BLaER1 treated with 17β-estradiol and CSF1 and Interleukin-3, amounts not matched to agents 10 nM and 100 nM (cell line): Measurements from ENCODE around the gene ANO2.
A peak's percentile ranks its signal among the peaks of the same experiment; 100 is the strongest.

ENCODE experiments used
- H3K27ac ChIP-seq, 11 experiments: shearing (Covaris generic); formaldehyde crosslinking; 2 replicates each; pipeline ENCODE4 v1.8.1; 2022
- H3K27me3 ChIP-seq, 11 experiments: shearing (Covaris generic); formaldehyde crosslinking; 2 replicates each; pipeline ENCODE4 v1.8.1; 2022
- H3K36me3 ChIP-seq, 11 experiments: shearing (Covaris generic); formaldehyde crosslinking; 2 replicates each; pipeline ENCODE4 v1.8.1; 2022
- H3K4me1 ChIP-seq, 10 experiments: shearing (Covaris generic); formaldehyde crosslinking; 2 replicates each; pipeline ENCODE4 v1.8.1; 2022
- H3K4me2 ChIP-seq, 11 experiments: shearing (Covaris generic); formaldehyde crosslinking; 2 replicates each; pipeline ENCODE4 v1.8.1; 2022
- H3K4me3 ChIP-seq, 10 experiments: shearing (Covaris generic); formaldehyde crosslinking; 2 replicates each; pipeline ENCODE4 v1.8.1; 2022
- H3K9ac ChIP-seq, 11 experiments: shearing (Covaris generic); formaldehyde crosslinking; 2 replicates each; pipeline ENCODE4 v1.8.1; 2022
- H3K9me3 ChIP-seq, 11 experiments: shearing (Covaris generic); formaldehyde crosslinking; replicated peaks in 1 of 11; 2 replicates each; pipeline ENCODE4 v1.8.1; 2022
- H4K20me1 ChIP-seq, 11 experiments: shearing (Covaris generic); formaldehyde crosslinking; 2 replicates each; pipeline ENCODE4 v1.8.1; 2022
- Cebpa-rat ChIP-seq, 11 experiments: shearing (Covaris generic); IDR thresholded peaks; 2 replicates each; pipeline ENCODE4 v1.8.1; 2022

ANO2 gene

DNA sequence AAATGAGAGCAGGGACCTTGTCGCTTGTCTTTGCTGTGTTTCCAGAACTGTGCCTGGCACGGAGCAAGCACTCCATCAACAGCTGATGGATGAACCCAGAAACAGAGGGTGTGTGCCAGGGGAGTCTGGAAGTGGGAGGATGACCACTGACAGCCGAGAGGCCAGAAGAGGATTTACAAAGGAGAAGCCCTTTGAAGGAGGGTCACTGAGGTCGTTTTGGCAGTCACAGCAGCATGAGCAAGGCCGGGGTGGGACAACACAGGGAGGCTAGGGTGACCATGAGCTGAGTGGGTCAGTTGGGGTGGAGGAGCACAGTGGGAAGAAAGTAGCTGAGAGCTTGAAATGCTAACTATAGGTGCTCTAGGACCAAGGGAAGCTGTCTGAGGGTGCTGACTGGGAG lies 313.6 kb downstream of the ANO2 start:
- Histone ChIP-seq H3K4me1 (peaks cover 0 to 5% (median 0%) of the 10 kb centered on the region in 10 experiments; a peak in 4 of 20 replicates), H4K20me1 (no peaks in the 10 kb centered on the region), H3K4me2 (no peak overlapping the region), H3K9ac (no peak overlapping the region), H3K36me3 (no peaks in the 10 kb centered on the region), H3K9me3 (no peaks in the 10 kb centered on the region), H3K27ac (no peak overlapping the region), H3K27me3 (no peaks in the 10 kb centered on the region), H3K4me3 (no peak overlapping the region)
- no peak for TF ChIP-seq Cebpa-rat (IDR thresholded peaks at IDR 0.05)

DNA sequence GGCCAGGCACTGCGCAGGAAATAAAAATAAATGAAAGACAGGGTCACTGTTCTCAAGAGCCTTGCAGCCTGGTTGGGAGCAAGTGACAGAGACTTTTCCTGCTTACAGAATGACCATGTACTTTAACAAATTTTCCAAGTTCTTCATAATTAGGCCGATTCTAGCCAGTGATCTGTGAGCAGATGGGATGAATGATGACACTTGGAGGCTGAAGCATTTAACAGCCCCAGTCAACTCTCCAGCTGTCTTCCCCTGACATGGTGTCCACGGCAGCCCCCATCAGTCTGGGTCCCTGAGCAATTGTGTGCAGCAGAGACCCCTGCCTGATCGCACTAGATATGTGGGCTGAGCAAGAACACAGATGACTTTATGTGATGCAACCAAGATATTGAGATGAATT lies 314.3 kb downstream of the ANO2 start:
- no peak for TF ChIP-seq Cebpa-rat (IDR thresholded peaks at IDR 0.05)
- Histone ChIP-seq H3K4me3 (no peak overlapping the region), H3K27me3 (no peaks in the 10 kb centered on the region)

DNA sequence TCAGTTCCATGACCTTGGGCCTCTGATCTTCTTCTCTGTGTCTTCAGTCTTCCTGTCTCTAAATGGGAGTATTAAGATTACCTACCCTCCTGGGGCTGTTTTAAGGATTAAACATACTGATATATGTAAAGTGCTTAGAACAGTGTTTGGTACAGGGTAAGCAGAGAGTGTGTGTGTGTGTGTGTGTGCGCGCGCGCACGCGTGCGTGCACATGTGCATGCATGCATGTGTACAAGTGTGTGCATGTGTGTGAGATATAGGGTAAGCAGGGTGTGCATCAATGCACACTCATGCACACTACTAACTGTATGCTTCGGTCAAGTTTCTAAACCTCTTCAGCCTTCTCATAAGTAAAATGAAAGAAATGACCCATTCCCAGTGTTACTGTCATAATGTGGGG lies 316.6 kb downstream of the ANO2 start:
- no peak for TF ChIP-seq Cebpa-rat (IDR thresholded peaks at IDR 0.05)
- no peaks in the 10 kb centered on the region for H3K27me3 ChIP-seq
- peaks cover 0 to 28% (median 18%) of the 10 kb centered on the region in 10 experiments; a peak in 17 of 20 replicates for H3K4me1 ChIP-seq
- H3K27ac ChIP-seq, result no peak overlapping the region
- no peak overlapping the region for H3K9ac ChIP-seq
- no peaks in the 10 kb centered on the region for H3K36me3 ChIP-seq
- H3K4me3 ChIP-seq, result no peak overlapping the region
- no peak overlapping the region for H3K4me2 ChIP-seq
- no peaks in the 10 kb centered on the region for H4K20me1 ChIP-seq
- H3K9me3 ChIP-seq, result no peaks in the 10 kb centered on the region; a peak in 1 of 22 replicates

More for the DNA sequence above, 314.3 kb downstream of the ANO2 start:
- H3K4me1 ChIP-seq, result peaks cover 0 to 11% (median under 1%) of the 10 kb centered on the region in 10 experiments; a peak in 10 of 20 replicates
- H3K36me3 ChIP-seq, result no peaks in the 10 kb centered on the region
- no peaks in the 10 kb centered on the region; a peak in 1 of 22 replicates for H3K9me3 ChIP-seq
- H4K20me1 ChIP-seq, result no peaks in the 10 kb centered on the region
- H3K9ac ChIP-seq, result no peak overlapping the region
- H3K4me2 ChIP-seq, result no peak overlapping the region
- H3K27ac ChIP-seq, result no peak overlapping the region

DNA sequence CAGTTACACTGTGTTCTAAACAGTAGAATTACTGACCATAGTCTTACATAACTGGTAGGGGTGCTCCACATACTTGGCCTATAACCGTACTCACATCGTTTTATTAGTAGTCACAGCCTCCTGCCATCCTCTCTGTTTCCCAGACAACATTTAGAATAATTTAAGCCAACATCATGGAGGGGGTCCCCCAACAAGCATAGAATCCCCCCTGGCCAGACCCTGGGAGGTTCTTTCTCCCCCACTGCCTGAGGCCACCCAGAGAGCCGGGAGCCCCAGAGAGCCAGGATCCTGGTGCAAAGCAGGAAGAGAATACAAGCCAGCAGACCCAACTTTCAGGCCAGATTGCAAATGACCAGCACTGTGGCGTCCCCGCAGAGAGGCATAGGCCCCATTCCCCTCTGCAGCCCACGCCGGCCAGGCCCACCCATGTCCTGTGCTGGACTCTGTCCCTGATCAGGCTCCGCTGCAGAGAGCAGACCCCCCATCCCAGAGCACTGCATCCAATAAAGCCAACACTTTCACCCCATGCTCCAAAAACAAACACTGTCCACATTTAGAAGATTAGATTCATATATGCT lies 317.9 kb downstream of the ANO2 start:
- TF ChIP-seq Cebpa-rat (IDR thresholded peaks at IDR 0.05), result no peak

DNA sequence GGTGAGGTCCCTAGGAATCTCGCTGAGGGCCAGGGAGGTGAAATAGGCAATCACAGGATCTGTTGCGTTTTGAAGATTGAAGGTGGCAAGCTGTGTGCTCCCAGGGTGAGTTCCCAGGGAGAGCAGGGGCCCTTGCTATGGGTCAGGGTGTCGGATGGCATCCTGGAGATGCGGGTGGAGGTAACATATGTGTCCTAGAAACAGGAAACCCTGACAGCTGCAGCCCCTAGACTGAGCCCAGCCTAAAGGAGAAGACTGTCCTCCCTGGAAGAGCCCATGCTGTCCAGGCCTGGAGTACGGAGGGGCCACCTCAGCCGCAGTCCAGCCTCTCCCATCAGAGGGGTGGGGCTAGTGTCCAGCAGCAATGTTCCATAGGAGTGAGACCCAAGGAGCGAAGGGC lies 318.9 kb downstream of the ANO2 start:
- no peak overlapping the region for H3K9ac ChIP-seq
- H3K4me3 ChIP-seq, result no peak overlapping the region
- H3K27ac ChIP-seq, result no peak overlapping the region
- no peaks in the 10 kb centered on the region; a peak in 1 of 22 replicates for H3K9me3 ChIP-seq
- H3K36me3 ChIP-seq, result no peaks in the 10 kb centered on the region
- H4K20me1 ChIP-seq, result no peaks in the 10 kb centered on the region
- peak overlapping the region in 3 of 11 experiments; percentile 53 to 68 (median 68); a peak in 5 of 22 replicates for H3K4me2 ChIP-seq
- no peak for TF ChIP-seq Cebpa-rat (IDR thresholded peaks at IDR 0.05)
- H3K27me3 ChIP-seq, result no peaks in the 10 kb centered on the region
- peaks cover 0 to 28% (median 18%) of the 10 kb centered on the region in 10 experiments; a peak in 17 of 20 replicates for H3K4me1 ChIP-seq

More for the DNA sequence above, 317.9 kb downstream of the ANO2 start:
- H3K27ac ChIP-seq, result no peak overlapping the region
- H3K36me3 ChIP-seq, result no peaks in the 10 kb centered on the region
- peaks cover 0 to 28% (median 18%) of the 10 kb centered on the region in 10 experiments; a peak in 17 of 20 replicates for H3K4me1 ChIP-seq
- H3K9me3 ChIP-seq, result no peaks in the 10 kb centered on the region; a peak in 1 of 22 replicates
- no peaks in the 10 kb centered on the region for H4K20me1 ChIP-seq
- no peaks in the 10 kb centered on the region for H3K27me3 ChIP-seq
- no peak overlapping the region for H3K4me3 ChIP-seq
- H3K4me2 ChIP-seq, result no peak overlapping the region
- H3K9ac ChIP-seq, result no peak overlapping the region

DNA sequence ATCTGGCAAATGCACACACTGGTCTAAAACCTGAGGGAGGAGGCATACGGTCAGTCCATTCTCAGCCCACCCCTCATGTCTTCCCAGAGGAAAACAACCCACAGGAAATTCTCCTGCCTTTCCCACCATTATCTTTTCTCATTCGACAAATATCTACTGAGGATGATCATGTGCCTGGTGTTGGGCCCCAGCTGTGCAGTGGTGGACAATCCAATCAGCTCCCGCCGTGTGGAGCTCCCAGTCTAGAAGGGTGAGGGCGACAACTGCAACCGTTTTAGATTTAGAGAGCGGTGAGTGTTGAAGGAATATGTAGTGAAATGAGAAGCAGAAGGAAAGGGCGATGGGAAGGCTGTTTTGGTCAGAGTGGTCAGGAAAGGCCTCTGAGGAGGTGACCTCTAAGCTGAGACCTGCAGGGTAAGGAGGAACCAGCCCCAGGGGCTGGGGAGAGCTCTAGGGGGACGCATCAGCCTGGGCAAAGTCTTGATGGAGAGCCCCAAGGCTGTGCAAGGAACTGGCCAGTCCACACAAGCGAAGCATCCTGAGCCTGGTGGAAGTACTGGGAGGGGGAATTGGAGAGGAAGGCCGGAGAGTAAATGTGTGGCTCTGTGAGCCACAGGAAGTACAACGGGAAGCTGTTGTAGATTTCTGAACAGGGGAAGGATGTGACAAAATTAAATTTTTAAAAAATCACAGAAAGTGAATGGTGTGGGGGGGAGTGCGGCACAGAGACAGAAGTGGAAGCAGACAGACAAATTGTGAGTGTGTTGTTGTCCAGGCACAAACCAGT lies 320.4 kb downstream of the ANO2 start:
- H4K20me1 ChIP-seq, result no peaks in the 10 kb centered on the region
- no peaks in the 10 kb centered on the region; a peak in 1 of 22 replicates for H3K9me3 ChIP-seq
- H3K27ac ChIP-seq, result peak overlapping the region in 8 of 11 experiments; percentile 7 to 66 (median 40); a peak in 11 of 22 replicates
- no peaks in the 10 kb centered on the region for H3K36me3 ChIP-seq
- H3K9ac ChIP-seq, result no peak overlapping the region; a peak in 3 of 22 replicates
- H3K4me3 ChIP-seq, result no peak overlapping the region
- H3K27me3 ChIP-seq, result no peaks in the 10 kb centered on the region
- H3K4me1 ChIP-seq, result peaks cover 0 to 28% (median 18%) of the 10 kb centered on the region in 10 experiments; a peak in 17 of 20 replicates
- no peak for TF ChIP-seq Cebpa-rat (IDR thresholded peaks at IDR 0.05)
- peak overlapping the region; percentile 25 to 74 (median 56); a peak in 21 of 22 replicates for H3K4me2 ChIP-seq

DNA sequence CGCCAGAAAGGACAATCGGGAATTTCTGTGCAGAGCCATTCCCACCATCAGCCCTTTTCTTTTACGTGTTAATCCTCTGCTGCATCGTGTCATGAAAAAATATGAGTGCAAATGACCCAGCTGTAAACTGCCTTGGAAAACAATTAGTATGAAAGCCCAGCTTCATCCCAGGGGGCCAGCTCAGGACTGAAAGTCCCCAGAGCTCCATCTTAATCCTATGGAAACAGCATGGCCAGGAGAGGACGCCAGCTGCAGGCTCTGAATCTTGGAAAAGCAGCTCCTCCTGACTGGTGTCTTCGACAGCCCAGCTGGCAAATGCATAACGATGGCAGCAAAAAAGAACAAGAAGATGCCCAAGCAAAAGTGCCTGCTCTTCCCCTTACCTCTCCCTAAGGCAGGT lies 321.6 kb downstream of the ANO2 start:
- Histone ChIP-seq H3K27ac (no peak overlapping the region), H3K4me1 (peaks cover 0 to 28% (median 18%) of the 10 kb centered on the region in 10 experiments; a peak in 17 of 20 replicates), H3K4me3 (no peak overlapping the region), H3K27me3 (no peaks in the 10 kb centered on the region), H4K20me1 (no peaks in the 10 kb centered on the region), H3K4me2 (no peak overlapping the region), H3K36me3 (no peaks in the 10 kb centered on the region), H3K9ac (no peak overlapping the region), H3K9me3 (no peaks in the 10 kb centered on the region; a peak in 1 of 22 replicates)
- no peak for TF ChIP-seq Cebpa-rat (IDR thresholded peaks at IDR 0.05)

DNA sequence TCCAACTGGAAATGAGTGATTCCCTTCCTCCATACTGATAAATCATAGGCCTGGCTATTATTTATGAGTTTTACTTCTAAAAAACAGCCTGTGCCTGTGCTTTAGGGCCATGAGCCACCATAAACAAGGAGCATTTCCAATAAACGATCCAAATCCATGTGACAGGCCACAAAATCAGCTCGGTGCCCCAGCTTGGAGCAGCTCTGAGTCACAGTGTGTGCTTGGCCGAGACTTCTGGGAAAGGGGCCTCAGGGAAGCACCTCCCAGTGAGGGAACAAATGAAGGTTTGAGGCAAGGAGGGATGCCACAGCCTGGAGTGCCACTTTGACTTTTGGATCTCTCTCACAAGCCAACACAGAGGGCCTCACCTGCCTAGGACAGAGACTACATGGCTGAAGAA lies 322.8 kb downstream of the ANO2 start:
- Histone ChIP-seq H3K4me3 (no peak overlapping the region), H4K20me1 (no peaks in the 10 kb centered on the region), H3K27ac (no peak overlapping the region), H3K9ac (no peak overlapping the region), H3K27me3 (no peaks in the 10 kb centered on the region), H3K36me3 (no peaks in the 10 kb centered on the region), H3K4me1 (peaks cover 0 to 28% (median 18%) of the 10 kb centered on the region in 10 experiments; a peak in 17 of 20 replicates), H3K9me3 (peaks cover under 1 to 8% (median 4%) of the 10 kb centered on the region in 11 experiments; a peak in 12 of 22 replicates), H3K4me2 (no peak overlapping the region)
- TF ChIP-seq Cebpa-rat (IDR thresholded peaks at IDR 0.05), result no peak

DNA sequence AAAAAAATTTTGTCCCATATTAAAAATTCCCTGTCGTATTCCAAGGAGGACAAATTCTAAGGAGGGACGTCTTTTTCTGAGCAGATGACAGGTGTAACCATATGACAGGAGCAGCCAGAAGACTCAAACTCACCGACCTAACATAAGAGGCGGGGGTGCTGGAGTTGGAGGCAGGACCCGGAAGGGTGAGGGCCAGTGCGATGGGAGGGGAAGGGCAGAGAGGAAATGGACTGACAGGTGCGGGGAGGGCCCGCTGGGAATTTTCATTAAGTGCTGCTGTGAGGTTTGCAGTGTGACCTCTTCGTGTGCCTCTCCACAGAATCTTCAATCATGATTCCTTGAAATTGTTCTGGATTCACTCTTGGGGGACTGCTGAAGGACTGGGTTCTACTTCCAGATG lies 323.7 kb downstream of the ANO2 start:
- TF ChIP-seq Cebpa-rat (IDR thresholded peaks at IDR 0.05), result no peak
- Histone ChIP-seq H3K9ac (no peak overlapping the region), H3K9me3 (peaks cover 4 to 14% (median 10%) of the 10 kb centered on the region in 11 experiments; a peak in 16 of 22 replicates), H3K4me2 (no peak overlapping the region), H3K27ac (no peak overlapping the region), H3K4me1 (peaks cover 0 to 24% (median 18%) of the 10 kb centered on the region in 10 experiments; a peak in 17 of 20 replicates), H3K4me3 (no peak overlapping the region), H3K36me3 (no peaks in the 10 kb centered on the region), H3K27me3 (no peaks in the 10 kb centered on the region), H4K20me1 (no peaks in the 10 kb centered on the region)
